GM23338 (cell line): ENCODE measurements around the gene MPP1. TPM values are rescaled to one million over a fixed set of nuclear protein-coding genes. Genes with fewer than 3 reads are reported as not detected.

Experiments
- ETS1 ChIP-seq: IDR thresholded peaks from 2 replicates; pipeline ENCODE4 v1.6.1; 2016; ENCODE audit warnings: antibody characterized with exemption
- EZH2 ChIP-seq: fragments of 200-600 bp; sonication (generic); IDR thresholded peaks from one replicate; pipeline ENCODE4 v1.8.0; 2017; ENCODE audit warnings: antibody characterized with exemption, mild to moderate bottlenecking, low read depth; ENCODE audit not compliant: unreplicated experiment
- POLR2AphosphoS5 ChIP-seq: IDR thresholded peaks from 2 replicates; pipeline ENCODE4 v1.6.1; 2016; ENCODE audit warnings: antibody characterized with exemption, low read depth
- ZNF114 ChIP-seq: fragments of 250-450 bp; sonication (Bioruptor Pico); IDR thresholded peaks from 2 replicates; pipeline ENCODE4 v1.5.0; 2020; ENCODE audit warnings: mild to moderate bottlenecking, moderate library complexity
- polyA plus RNA-seq: library from polyadenylated mRNA; unstranded; fragments of >200 nt; fragmentation: Nextera tagmentation; extraction: Ambion mirVana; gene quantifications from 2 replicates; pipeline ENCODE4 v1.2.1, GENCODE V29; 2016
- total RNA-seq: library from RNA; depleted of rRNA; stranded (reverse); fragments of >200 nt; shearing (Covaris generic); gene quantifications from 2 replicates; pipeline ENCODE4 v1.2.3, GENCODE V29; 2014
- TF ChIP-seq, protein P1 (sequence below): fragments of 250-450 bp; sonication (Bioruptor Pico); IDR thresholded peaks from 2 replicates; pipeline ENCODE4 v1.5.0; 2020; ENCODE audit warnings: mild to moderate bottlenecking, moderate library complexity
- TF ChIP-seq, protein P2 (sequence below): IDR thresholded peaks from one replicate; pipeline ENCODE4 v1.6.1; 2018; ENCODE audit warnings: antibody characterized with exemption; ENCODE audit not compliant: unreplicated experiment

The MPP1 gene
- total and polyA plus RNA-seq, 2 experiments from 2014 or later, result 18.7 to 27.2 TPM

DNA sequence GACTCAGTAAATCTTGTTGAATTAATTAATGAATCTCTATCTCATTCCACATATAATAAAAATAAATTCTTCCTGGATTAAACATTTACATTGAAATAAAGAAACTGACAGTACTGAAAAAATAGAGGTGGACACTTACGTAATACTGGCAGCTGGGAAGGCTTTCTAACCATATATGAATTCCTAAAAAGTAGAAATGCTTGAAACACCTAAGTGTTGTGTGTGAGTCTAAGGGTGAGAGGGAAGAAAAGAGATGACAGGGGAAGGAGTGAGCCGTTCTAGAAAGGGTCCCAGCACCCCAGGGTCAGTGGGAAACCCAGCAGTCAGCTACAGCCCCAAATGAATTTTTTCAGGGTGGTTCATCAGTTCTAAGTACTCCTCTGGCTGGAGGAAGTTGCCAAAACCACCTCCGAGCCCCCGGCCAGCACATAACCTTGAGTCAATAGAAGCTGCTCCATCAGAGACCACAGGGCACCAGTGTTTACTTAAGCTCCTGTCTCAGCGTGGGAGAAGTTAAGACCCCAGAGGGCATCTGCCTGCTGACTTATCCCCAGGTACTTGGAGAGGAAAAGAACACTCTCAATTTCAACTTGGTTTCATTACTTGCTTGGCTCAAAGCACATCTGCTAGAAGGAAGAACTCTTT, 72.7 kb downstream of the MPP1 start (continued):
- TF ChIP-seq, protein P1, sequence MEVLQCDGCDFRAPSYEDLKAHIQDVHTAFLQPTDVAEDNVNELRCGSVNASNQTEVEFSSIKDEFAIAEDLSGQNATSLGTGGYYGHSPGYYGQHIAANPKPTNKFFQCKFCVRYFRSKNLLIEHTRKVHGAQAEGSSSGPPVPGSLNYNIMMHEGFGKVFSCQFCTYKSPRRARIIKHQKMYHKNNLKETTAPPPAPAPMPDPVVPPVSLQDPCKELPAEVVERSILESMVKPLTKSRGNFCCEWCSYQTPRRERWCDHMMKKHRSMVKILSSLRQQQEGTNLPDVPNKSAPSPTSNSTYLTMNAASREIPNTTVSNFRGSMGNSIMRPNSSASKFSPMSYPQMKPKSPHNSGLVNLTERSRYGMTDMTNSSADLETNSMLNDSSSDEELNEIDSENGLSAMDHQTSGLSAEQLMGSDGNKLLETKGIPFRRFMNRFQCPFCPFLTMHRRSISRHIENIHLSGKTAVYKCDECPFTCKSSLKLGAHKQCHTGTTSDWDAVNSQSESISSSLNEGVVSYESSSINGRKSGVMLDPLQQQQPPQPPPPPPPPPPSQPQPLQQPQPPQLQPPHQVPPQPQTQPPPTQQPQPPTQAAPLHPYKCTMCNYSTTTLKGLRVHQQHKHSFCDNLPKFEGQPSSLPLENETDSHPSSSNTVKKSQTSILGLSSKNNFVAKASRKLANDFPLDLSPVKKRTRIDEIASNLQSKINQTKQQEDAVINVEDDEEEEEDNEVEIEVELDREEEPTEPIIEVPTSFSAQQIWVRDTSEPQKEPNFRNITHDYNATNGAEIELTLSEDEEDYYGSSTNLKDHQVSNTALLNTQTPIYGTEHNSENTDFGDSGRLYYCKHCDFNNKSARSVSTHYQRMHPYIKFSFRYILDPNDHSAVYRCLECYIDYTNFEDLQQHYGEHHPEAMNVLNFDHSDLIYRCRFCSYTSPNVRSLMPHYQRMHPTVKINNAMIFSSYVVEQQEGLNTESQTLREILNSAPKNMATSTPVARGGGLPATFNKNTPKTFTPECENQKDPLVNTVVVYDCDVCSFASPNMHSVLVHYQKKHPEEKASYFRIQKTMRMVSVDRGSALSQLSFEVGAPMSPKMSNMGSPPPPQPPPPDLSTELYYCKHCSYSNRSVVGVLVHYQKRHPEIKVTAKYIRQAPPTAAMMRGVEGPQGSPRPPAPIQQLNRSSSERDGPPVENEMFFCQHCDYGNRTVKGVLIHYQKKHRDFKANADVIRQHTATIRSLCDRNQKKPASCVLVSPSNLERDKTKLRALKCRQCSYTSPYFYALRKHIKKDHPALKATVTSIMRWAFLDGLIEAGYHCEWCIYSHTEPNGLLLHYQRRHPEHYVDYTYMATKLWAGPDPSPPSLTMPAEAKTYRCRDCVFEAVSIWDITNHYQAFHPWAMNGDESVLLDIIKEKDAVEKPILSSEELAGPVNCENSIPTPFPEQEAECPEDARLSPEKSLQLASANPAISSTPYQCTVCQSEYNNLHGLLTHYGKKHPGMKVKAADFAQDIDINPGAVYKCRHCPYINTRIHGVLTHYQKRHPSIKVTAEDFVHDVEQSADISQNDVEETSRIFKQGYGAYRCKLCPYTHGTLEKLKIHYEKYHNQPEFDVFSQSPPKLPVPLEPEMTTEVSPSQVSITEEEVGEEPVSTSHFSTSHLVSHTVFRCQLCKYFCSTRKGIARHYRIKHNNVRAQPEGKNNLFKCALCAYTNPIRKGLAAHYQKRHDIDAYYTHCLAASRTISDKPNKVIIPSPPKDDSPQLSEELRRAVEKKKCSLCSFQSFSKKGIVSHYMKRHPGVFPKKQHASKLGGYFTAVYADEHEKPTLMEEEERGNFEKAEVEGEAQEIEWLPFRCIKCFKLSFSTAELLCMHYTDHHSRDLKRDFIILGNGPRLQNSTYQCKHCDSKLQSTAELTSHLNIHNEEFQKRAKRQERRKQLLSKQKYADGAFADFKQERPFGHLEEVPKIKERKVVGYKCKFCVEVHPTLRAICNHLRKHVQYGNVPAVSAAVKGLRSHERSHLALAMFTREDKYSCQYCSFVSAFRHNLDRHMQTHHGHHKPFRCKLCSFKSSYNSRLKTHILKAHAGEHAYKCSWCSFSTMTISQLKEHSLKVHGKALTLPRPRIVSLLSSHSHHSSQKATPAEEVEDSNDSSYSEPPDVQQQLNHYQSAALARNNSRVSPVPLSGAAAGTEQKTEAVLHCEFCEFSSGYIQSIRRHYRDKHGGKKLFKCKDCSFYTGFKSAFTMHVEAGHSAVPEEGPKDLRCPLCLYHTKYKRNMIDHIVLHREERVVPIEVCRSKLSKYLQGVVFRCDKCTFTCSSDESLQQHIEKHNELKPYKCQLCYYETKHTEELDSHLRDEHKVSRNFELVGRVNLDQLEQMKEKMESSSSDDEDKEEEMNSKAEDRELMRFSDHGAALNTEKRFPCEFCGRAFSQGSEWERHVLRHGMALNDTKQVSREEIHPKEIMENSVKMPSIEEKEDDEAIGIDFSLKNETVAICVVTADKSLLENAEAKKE (CRISPR knock-in tag), result no peak
- TF ChIP-seq ETS1, result no peak
- TF ChIP-seq, protein P2, sequence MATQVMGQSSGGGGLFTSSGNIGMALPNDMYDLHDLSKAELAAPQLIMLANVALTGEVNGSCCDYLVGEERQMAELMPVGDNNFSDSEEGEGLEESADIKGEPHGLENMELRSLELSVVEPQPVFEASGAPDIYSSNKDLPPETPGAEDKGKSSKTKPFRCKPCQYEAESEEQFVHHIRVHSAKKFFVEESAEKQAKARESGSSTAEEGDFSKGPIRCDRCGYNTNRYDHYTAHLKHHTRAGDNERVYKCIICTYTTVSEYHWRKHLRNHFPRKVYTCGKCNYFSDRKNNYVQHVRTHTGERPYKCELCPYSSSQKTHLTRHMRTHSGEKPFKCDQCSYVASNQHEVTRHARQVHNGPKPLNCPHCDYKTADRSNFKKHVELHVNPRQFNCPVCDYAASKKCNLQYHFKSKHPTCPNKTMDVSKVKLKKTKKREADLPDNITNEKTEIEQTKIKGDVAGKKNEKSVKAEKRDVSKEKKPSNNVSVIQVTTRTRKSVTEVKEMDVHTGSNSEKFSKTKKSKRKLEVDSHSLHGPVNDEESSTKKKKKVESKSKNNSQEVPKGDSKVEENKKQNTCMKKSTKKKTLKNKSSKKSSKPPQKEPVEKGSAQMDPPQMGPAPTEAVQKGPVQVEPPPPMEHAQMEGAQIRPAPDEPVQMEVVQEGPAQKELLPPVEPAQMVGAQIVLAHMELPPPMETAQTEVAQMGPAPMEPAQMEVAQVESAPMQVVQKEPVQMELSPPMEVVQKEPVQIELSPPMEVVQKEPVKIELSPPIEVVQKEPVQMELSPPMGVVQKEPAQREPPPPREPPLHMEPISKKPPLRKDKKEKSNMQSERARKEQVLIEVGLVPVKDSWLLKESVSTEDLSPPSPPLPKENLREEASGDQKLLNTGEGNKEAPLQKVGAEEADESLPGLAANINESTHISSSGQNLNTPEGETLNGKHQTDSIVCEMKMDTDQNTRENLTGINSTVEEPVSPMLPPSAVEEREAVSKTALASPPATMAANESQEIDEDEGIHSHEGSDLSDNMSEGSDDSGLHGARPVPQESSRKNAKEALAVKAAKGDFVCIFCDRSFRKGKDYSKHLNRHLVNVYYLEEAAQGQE, result no peak
- TF ChIP-seq ZNF114, result no peak
- TF ChIP-seq POLR2AphosphoS5, result no peak
- no peak for TF ChIP-seq EZH2
